Umbilical cord (tissue), 2 donors: ENCODE data around the gene WSB1. TPM values are rescaled to one million over a fixed set of nuclear protein-coding genes. Genes with fewer than 3 reads are reported as not detected.
"Not testable (repeated sequence)": the region's sequence is repeated elsewhere in the genome, so short reads cannot be mapped to it uniquely, and the experiment has no call there.

Source experiments
- DNase-seq: peaks from one replicate; pipeline ENCODE4 v3.0.0-alpha.2; 2015; ENCODE audit warnings: low spot score
- total RNA-seq: library from RNA; depleted of rRNA; stranded (reverse); fragments of >200 nt; gene quantifications from one replicate; pipeline ENCODE4 v1.2.3, GENCODE V29; 2014; ENCODE audit warnings: low replicate concordance; ENCODE audit not compliant: insufficient read depth

Gene WSB1
- total RNA-seq, 1 donor from 2014 or later = 443 TPM

DNA sequence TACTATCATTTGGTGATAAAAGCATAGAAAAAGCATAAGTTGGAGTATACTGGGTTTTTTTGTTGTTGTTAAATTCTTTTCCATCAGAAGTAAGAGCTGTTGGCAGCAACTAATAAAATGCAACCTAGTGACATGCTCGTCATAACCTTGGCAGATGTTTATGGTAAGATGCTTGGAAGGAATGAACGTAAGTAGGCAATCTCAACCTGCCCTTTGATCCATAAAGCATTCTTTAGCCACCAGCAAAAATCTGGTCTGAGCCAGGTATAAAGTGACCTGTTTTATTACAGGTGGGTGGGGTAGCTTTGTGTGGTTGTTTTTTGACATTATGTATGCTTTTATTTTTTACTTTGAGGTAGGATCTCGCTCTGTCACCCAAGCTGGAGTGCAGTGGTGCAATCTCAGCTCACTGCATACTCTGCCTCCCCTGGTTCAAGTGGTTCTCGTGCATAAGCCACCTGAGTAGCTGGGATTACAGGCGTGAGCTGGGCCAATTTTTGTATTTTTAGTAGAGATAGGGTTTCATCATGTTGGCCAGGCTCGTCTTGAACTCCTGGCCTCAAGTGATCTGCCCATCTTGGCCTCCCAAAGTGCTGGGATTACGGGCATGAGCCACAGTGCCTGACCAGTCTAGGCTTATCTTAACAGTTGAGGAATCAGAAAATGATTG, 22.0 kb downstream of the WSB1 start:
- no peak for DNase-seq

DNA sequence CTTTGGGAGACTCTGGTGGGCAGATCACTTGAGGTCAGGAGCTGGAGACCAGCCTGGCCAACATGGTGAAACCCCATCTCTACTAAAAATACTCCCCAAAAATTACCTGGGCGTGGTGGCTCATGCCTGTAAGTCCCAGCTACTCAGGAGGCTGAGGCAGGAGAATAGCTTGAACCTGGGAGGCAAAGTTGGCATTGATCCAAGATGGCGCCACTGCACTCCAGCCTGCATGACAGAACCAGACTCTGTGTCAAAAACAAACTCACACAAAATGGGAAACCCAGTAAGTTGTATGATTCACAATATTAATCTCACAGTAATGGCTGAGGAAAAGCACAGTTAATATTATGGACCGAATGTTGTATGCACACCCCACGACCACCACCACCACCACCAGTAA, 24.3 kb downstream of the WSB1 start:
- no peak for DNase-seq

DNA sequence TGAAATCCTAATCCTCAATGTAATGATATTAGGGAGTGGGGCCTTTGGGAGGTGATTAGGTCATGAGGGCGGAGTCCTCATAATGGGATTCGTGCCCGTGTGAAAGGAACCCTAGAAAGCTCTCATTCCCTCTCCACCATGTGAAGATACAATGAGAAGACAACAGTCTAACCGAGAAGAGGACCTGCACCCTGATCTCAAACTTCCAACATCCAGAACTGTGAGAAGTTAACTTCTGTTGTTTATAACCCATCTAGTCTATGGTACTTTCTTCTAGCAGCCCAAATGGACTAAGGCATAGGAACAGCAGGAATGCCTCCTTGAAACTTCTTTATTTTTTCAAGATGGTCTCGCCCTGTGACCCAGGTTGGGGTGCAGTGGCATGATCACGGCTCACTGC, 24.7 kb downstream of the WSB1 start:
- DNase-seq = no peak

DNA sequence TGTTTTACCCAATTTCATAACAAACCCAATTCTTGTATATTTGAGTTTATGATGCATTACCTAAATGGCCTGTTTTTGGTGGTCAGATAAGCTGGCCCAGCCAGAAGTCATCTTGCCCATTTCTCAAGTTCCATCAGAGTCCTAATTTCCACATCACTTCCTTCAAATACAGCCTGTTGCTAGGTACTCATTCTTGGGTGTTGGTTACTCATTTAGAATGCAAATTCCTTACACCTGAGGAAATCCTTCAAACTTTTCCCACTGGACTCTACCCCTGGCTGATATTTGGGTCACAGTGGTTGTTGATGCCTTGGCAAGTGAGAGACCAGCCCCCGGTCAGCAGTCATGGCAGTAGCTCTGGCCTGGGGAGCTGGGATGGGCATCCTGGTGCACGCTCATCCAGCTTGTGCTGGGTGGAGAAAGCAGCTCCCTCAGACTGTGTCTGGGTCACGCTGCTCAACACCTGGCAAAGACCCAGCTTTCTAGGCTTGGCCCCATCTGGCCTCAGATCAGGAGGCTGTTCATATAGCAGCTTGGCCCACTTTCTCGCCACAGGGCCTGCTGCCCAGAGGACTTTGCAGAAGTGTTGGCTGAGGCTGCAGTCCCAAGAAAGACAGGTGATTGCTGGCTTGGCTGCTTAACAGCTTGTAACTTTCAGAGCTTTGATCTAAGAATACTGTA, 25.8 kb downstream of the WSB1 start:
- DNase-seq = peak; percentile 91

DNA sequence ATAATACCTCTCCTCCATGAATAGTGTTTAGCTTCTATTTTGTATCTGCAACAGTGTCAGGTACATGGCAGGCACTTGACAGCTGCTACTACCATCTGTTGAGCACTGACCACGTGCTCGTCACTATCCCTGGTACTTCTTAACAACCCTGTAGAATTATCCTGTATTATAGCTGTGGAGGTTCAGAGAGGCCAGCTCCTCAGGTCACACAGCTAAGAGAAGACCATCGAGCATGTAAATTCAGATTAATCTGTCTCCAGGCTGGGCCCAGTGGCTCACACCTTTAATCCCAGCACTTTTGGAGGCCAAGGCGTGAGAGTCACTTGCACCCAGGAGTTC, 26.3 kb downstream of the WSB1 start:
- no peak for DNase-seq

DNA sequence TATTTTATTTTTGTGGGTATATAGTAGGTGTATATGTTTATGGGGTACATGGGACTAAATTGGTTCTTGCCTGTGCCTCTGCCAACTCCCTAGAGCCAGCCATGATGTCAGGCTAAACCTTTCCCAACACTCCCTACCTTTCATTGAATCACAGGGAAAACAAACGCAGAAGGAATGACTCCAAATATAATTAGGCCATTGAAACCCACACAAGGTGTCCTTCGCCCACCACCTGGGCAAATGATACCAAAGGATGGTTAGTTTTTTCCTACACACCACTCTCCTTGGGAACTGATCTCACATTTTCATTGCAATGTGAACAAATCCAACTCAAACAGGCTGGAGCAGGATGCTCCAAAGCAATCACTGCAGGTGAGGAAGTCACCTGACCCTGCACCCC, 27.5 kb downstream of the WSB1 start:
- DNase-seq = no peak

DNA sequence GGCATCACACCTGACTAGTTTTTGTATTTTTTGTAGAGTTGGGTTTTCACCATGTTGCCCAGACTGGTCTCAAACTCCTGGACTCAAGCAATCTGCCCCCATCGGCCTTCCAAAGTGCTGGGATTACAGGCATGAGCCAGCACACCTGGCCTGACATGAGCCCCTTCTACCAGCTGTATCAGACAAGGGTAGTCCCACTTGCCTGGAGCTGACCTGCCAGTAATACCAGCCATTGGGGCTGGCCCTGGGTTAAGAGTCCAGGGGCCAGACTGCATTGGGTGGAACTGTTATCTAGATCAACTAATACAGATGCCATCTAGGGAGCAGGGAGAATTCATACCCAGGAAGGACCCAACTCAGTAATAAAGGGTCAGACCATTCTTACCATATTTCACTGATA, 28.1 kb downstream of the WSB1 start:
- no peak for DNase-seq

DNA sequence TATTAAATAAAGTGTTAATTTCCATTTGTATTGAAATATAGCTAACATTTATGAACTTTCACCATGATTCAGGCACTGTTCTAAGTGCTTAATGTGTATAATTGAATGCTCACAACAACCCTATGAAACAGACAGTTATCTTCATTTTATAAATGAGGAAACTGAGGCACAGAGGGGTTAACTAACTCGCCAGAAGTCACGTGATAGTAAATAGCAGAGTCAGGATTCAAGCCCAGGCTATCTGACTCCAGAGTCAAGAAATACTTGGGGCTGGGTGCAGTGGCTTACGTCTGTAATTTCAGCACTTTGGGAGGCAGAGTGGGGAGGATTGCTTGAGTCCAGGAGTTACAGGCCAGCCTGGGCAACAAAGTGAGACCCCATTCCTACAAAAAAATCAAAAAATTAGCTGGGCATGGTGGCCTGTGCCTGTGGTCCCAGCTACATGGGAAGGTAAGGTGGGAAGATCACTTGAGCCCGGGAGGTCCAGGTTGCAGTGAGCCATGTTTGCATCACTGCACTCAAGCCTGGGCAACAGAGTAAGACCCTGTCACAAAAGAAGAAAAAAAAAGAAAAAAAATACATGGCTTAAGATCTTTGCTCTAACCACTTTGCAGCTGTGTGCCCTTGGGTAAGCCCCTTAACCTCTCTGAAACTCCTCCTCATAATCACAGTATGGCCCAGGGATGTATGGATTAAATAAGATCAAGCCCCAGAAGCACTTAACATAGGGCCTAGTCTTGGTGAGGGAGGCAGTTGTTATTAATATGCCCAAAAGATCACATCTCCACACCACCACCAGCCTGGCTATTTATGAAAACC, 29.0 kb downstream of the WSB1 start:
- DNase-seq = no peak

DNA sequence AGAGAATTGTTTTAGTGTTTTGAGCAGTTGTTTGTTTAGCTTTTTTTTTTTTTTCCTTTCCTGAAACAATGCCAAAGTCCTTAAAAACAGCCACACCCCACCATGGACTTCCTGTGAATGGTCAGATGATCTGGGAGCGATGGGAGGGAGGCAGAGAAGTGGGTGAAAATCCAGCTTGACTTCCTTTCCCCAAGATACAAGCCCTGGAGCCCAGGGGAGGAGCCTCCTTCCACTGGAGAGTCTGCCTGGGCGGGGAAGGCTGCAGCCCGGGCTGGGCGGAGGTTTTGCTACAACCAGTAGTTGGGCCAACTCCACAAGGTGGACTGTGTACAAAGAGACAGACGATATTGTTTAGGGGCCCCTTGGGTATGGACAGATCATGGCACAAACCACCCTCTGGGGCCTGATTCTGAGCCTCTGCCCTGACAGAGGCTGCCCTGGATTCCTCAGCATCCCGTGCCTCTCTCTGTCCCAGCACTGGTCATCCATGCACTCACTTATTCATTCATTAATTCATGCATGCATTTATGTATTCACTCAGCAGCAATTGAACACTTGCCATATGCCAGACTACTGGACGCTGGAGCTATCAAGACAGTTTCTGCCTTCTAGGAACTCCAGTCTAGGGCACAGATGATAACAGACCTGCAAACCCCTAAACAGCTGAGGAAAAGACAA, 29.8 kb downstream of the WSB1 start:
- peak; percentile 89 for DNase-seq

DNA sequence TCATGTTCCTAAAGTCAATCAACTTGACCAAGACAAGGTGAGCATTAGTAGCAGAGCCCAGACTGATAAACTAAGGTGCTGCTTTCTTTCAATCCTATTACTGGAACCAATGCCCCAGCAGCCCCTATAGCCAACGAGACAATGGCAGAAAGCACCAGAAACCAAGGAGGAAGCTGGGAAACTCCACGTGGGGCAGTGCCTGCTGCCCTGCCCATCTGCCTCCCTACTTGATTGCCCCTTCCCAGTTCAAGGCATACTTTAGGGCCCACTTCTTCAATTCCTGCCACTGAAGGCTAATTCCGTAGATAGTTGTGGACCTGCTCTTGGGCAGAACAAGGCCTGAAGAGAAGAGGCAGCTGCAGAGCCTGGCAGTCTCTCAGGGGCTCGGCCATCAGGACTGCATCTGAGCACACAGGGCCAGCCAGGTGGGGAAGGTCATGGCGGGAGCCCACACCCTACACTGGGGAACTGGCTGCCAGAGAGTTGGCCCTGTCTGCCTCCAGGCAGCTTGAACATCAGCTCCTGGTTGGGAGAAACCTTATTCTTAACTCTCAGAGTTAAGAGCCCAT, 30.9 kb downstream of the WSB1 start:
- no peak for DNase-seq

DNA sequence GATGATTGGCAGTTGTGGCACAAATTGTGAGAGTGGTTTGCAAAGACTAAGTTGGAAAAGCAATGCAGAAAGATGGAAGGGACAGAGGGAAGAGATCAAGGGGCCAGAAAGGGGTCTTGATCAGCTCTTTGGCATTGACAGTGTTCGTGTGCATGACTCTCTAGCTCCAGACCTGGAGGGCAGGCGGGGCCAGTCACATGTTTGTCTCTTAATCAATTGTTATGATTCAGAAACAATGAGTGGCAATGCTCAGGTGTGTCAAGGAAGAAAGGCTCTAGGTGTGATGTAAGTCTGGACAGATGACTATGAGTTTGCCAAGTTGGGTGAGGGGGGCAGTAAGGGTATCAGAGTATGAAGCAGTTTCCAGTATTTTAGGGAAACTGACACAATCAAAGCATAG, 32.1 kb downstream of the WSB1 start:
- no peak for DNase-seq

DNA sequence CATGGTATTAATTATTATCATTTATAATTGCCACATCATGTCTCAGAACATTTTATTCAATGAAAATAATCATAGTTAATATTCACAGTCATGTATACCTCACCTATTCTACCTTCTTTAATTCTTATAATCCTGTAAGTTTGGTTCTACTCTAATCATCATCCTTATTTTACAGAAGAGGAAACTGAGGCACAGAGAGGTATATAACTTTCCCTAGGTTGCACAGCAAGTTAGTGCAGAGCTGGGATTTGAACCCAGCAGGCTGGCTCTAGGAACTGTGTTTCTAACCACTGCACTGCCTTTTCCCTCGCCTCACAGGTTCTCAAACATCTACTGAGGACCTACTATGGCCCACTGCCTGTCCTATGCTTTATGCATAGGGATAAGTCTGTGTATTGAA, 32.7 kb downstream of the WSB1 start:
- DNase-seq = no peak

DNA sequence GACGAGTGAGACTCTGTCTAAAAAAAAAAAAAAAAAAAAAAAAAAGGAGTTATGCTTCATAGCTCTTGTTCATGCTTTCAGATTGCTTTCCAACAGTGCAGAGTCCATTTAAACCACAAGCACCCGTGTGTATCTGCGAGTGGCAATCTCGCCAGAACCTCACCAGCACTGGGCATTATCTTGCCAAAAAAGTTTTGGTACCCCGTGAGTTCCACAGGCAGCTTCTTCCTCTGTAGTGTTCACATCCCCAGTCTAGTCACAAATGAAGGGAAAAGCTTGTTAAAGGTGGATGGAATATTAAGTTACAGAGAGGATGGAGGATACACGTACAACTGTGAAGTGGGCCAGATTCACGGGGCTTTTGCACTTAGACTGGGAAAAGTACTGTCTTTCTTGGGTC, 33.5 kb downstream of the WSB1 start:
- DNase-seq = no peak

DNA sequence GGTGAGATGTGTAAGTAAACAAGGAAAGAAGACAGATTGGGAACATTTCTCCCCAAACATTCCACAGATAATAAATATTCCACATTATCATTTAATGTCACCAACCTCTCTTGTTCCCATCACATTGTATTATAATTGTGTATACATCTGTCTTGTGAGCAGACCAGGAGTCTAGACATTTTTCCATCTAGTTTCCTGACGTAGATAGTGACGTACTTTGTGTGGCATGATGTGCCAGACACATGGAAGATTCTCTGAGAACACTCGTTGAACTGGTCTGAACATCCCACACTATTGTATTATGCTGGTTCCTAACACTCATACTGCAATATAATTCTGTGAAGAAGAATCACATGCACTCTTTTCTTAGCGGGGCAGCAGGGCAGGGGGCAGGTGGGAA, 34.0 kb downstream of the WSB1 start:
- no peak for DNase-seq

DNA sequence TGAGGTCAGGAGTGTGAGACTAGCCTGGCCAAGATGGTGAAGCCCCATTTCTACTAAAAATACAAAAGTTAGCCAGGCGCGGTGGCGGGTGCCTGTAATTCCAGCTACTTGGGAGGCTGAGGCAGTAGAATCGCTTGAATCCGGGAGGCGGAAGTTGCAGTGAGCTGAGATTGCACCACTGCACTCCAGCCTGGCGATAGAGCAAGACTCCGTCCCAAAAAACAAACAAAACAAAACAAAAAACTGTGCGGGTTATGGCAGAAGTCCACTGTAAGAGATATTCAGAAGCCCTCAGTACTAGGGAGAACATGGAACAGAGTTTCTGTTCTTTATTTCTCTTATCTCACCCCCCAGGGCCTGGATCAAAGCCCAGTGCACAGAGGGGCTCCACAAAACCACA, 34.8 kb downstream of the WSB1 start:
- DNase-seq = not testable (repeated sequence)

DNA sequence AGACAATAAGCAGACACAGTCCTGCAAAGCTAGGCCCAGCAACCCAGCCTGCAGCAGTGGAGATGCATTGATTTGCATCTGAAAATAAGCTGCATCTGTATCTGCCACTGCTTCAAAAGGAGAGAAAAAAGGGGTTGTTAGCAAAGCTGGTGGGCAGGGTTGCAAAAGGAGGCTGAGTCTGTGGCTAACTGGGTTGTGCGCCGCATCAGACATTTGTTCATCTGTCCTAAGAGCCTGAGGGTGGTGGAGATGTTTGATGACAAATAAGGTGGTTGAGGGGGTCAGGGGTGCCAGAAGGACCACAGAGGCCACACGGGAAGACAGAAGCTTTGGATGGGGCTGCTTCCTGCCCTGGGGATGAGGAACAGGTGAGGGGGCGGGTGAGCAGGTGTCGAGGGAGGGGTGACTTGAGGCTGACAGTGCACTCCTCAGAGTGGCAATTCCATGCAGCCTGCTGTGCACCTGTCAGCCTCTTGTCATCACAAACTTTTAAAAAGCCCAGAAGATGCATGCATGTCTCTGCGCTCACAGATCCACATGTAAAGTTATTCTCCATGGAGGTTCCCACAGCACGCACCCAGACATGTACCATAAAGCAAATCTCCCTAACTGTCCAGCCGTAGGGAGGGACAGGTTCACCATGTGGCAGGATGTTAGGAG, 35.4 kb downstream of the WSB1 start:
- no peak for DNase-seq

DNA sequence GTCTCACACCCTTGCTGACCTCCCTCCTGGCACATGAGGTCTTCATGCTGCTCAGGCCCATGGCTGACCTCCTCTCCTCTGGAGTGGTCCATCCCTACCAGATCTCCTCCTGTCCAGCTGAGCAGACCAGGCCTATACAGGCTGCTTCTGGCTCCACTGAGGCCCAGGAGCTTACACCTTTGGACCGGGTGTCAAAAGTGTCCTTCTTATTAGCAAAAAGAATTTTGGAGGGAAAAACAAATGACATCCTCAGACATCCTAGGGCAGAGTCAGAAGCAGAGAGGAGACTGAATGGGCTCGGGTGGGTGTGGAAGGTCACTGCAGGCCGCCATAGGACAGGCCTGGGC, 38.1 kb downstream of the WSB1 start:
- DNase-seq = no peak

DNA sequence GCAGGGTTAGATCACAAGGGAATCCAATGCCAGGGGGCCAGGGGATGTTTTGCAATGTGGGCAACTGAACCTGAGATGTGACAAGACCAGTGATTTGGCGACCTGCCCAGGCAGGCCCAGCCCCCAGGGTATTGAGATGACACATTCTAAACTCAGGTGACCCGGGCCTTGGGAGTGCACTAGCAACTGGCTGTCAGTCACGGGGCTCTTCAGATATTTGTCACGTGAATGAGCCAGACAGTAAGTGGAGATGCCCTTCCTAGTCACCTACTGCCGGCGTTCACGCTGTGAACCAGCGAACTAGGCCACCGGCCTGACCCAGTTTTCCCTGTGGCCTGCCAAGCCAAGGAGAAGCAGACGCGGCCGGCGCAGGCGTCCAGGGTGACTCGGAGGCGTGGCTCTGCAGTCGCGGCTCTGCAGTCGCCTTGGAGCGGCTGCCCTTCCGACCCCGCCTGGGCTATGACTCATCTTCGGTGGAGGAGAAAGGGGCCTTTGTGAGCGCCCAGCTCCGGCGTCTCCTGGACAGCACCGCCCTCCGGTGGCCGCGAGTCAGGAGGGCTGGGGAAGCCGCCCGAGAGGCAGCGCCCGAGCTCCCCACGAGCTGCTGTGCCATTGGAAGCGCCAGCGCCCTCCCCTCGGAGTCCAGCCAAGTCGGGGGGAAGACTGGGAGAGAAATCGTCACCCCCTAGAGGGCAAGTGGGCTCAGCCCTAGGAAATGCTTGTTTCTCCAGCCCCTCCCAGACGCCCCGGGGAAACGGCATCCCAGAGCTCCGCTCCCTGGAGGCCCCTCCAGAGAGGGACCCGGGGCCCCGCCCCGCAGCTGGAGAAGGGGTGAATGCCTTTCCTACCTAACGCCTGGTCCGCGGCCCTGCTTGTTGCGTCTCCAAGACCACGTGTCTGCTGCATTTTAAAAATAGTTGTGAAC, 38.8 kb downstream of the WSB1 start:
- DNase-seq = peak; percentile 99

DNA sequence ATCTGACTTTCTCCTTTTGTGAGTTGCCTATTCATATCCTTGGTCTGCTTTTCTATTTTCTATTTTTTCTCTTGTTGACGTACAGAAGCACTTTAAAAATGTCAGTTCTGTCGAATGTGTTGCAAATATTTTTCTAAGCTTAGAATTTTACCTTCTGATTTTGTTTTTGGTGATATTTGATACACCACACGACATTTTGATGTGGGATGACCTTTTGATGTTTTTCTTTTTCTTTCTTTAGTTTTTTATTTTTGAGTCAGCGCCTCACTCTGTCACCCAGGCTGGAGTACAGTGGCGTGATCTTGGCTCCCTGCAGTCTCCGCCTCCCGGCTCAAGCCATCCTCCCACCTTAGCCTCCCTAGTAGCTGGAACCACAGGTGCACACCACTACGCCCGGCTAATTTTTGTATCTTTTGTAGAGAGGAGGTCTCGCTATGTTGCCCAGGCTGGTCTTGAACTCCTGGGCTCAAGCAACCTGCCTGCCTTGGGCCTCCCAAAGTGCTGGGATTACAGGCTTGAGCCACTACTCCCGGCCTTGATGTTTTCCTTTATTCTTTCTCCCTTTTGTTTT, 39.6 kb downstream of the WSB1 start:
- DNase-seq = no peak

DNA sequence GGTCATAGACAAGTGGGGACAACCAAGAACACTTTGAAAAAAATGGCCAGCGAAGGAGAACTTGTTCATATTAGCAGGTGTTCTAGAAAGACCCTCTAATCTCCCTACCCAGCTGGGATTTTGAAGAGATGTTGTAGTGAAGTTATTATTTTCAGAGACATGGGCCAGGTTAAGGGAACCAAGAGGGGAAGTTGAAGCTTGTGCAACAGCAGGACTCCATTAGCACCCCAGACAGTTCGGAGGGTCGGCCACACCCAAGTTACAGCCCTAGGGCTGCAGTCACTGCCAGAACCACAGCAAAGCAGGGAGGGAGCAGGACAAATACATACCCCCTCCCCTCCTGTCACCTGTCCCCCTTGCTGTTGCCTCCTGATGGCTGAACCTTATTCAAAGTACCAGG, 42.3 kb downstream of the WSB1 start:
- no peak for DNase-seq
